Lung microvascular endothelial cell (primary cell): ENCODE data around the gene SEC14L1. TPM values are rescaled to one million over a fixed set of nuclear protein-coding genes. Genes with fewer than 3 reads are reported as not detected.
A peak's percentile ranks its signal among the peaks of the same experiment; 100 is the strongest.

Experiments
- DNase-seq, 2 donors: peaks; one replicate each; pipeline versions ENCODE4 v3.0.0 to v3.0.0-alpha.2; 2010; ENCODE audit warnings: low read depth in 2 of 2
- total RNA-seq: library from RNA; depleted of rRNA; stranded (reverse); fragments of >200 nt; gene quantifications from 2 replicates; pipeline ENCODE4 v1.2.1, GENCODE V29; 2014

The SEC14L1 gene
- total RNA-seq, 1 donor from 2014 or later, result 108 TPM

- no peak for DNase-seq
These were observed 48.4 kb downstream of the SEC14L1 start for GRCh38 chr17:77189148-77189547.

- no peak for DNase-seq
These were observed 49.8 kb downstream of the SEC14L1 start for GRCh38 chr17:77190576-77190975.

DNA sequence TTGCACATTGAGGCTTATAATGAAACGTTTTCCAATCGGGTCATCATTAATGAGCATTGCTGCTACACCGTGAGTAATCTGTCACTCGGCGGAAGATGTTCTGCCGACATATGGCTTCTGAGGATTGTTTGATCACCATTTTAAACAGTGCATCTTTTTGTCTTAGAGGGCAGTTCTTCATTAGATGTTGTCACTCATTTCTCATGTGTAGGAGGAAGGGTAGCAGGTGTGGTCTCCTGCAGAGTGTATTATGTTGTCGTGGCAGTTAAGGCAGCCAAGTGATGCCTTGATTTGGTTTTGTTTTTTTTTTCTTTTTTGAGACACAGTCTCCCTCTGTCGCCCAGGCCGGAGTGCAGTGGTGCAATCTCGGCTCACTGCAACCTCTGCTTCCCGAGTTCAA lies 50.5 kb downstream of the SEC14L1 start:
- no peak for DNase-seq

GRCh38 chr17:77193653-77194052 lies 52.9 kb downstream of the SEC14L1 start:
- DNase-seq, result no peak

- DNase-seq, result no peak
These were observed 53.4 kb downstream of the SEC14L1 start for GRCh38 chr17:77194179-77194578.

DNA sequence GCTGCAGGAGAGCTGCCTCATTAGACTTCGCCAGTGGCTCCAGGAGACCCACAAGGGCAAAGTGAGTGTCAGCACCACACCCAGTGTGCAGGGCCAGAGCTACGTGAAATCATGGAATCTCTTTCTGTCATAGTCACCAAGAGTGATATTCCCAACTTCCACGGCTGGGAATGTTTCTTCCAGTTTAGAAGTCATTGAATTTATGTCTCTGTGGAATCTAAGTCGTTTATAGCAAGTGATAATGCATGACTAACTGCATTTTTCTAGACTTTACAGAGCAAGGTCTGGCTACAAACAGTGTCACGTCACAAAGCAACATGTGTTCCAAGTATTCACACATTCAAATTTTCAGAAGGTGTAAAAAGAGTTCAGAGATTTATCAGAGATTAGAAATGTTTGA lies 55.5 kb downstream of the SEC14L1 start:
- DNase-seq, result no peak

GRCh38 chr17:77197115-77197514 lies 56.3 kb downstream of the SEC14L1 start:
- no peak for DNase-seq

DNA sequence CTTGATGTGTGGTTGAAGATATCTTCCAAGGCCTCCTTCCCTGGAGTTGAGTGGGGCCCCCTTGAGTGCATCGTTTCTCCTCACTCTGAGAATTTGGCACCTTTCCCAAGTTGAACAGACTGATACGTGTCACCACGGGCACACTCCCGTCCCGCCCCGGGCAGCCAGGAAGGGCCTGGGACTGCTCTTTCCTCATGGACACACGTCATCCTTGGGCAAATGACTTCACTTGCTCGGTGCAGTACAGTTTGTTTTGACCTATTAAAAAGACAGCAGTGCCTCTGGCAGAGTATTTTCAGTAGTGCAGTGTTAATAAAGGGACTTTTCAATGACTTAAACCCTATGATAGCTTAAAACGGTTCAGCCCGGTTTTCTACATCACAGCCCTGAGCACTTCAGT lies 59.9 kb downstream of the SEC14L1 start:
- DNase-seq, result peak; percentile 60 to 85

- no peak for DNase-seq
These were observed 62.7 kb downstream of the SEC14L1 start for GRCh38 chr17:77203436-77203835.

- DNase-seq, result no peak
These were observed 63.1 kb downstream of the SEC14L1 start for GRCh38 chr17:77203846-77204245.

- no peak for DNase-seq
These were observed 63.8 kb downstream of the SEC14L1 start for GRCh38 chr17:77204536-77204935.

DNA sequence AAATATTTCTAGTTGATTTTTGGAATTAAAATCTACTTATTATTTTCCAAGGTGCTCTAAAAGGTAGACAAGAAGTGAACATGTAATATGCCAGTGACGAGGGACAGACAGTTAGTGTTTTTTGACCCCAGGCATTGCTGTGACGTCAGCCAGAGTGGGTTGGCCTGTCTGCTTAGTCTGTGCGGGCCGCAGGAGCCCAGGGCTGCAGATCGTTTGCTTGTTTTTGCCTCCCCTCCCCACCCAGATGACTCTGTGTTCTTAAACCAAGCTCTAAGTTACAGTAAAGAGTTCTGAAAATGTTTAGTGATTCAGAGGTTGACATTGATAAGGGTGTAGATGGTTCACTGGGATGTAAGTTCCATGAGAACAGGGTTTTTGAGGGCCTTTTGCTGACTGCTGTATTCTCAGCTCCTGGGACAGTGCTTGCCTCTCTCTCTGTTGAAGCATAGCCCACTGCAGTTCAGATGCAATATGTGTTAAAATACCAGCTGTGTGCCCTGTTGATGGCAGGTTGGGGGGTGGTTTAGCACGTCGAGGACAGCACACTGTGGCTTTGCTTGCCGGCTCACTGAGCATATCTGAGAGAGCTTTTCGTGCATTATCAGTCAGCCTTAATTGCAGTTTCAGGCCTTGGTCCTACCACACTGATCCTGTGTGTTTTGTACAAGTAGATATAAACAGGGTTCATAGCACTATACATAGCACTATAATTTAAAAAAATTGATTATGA lies 64.8 kb downstream of the SEC14L1 start:
- peak in 1 of 2 donors; percentile 42 for DNase-seq

- DNase-seq, result peak; percentile 64 to 91
These were observed 65.6 kb downstream of the SEC14L1 start for GRCh38 chr17:77206158-77206956.

DNA sequence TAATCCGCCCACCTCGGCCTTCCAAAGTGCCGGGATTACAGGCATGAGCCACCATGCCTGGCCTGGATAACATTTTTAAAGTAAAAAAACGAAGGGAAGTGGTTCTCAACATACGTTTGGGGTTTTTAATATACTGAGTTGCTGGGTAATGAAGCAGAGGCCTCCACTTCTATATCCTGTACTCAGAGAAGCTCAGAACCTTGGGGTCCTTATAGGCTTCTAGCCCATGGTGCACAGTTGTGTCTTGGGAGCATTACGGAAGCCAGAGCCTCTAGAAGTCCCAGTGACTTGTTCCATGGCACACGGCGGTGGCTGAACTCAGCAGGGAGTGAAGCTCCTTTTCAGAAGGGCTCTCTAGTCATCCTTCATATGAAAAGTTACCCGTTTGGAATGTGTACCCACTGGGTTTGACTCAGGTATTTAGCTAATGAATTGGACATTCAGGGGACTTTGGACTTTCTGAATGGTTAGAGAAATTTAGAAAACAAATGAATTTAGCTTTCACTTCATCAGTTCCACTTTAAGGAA lies 67.0 kb downstream of the SEC14L1 start:
- DNase-seq, result no peak

DNA sequence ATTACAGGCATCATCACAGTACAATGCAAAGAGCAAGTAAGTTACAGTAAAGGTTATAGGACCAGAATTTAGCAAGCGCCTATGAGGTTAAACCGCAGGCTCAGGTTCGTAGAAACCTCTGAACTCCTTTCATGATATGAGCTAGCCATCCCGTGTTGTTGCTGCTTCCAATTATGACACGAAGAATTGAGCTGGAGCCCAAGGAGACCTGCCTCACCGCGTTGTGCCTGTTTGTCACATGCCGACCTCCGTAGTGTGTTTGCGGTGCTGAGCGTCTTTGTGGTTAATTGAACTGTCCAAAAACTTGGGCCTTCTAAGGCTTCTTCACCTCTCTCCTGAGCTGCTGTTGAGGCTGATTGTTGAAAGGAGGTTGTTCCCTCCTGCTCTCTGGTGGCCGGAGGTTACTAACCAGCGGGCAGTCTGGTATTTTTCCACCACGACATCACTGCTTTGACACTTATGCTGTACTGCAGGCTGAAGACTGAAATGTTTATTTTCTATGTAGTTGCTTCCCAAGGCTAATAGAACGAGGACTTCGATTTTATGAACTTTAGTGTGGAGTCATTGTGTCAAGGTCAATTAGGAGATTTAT lies 67.5 kb downstream of the SEC14L1 start:
- DNase-seq, result peak; percentile 74 to 86

- peak in 1 of 2 donors; percentile 35 for DNase-seq
These were observed 68.1 kb downstream of the SEC14L1 start for GRCh38 chr17:77208856-77209255.

- DNase-seq, result no peak
These were observed 68.6 kb downstream of the SEC14L1 start for GRCh38 chr17:77209330-77209748.

- DNase-seq, result peak in 1 of 2 donors; percentile 49
These were observed 69.6 kb downstream of the SEC14L1 start for GRCh38 chr17:77210331-77210730.

GRCh38 chr17:77210946-77211541 lies 70.3 kb downstream of the SEC14L1 start:
- DNase-seq, result no peak

DNA sequence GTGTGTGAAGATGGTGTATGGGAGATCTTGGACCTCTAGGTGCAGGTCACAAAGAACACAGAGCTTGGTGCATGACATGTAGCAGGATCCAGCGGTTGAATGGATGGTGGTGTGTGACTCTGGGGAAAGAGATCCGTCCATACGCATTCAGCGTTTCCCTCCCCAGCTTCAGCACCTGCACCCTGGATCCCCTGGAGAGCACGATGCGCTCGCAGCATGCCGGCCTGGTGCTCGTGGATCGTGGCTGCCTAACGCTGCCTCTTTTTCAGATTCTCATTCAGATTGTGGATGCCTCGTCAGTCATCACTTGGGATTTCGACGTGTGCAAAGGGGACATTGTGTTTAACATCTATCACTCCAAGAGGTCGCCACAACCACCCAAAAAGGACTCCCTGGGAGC lies 70.9 kb downstream of the SEC14L1 start:
- no peak for DNase-seq

DNA sequence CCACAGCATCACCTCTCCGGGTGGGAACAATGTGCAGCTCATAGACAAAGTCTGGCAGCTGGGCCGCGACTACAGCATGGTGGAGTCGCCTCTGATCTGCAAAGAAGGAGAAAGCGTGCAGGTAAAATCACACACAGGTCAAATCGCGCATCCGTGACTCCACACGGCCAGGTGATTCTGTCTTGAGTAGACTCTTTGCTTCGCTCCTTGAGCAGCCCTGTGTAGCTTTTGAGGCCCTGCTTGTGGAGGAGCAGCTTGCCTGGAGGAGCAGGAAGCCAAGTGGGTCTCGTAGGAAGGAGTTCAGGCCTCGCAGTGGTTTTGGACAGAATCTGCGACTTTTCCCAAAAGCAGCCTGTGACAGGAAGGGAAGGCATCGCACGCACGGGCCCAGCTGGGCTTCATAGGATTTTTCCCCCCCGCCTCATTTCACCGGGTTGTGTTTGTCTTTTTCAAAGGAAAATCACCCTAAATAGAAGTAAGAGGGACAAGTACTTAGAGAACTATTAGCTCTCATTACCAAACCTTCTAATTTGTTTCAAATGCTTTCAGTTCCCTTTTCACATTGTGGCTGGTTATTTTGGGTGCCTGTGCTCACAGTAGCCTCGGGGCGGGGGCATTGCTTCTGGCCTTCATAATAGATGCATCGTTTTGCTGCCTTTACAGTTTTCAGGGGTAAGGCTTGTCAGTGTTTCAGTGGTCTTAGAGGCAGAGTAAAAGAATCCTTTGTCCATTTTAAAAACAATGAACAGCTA lies 71.5 kb downstream of the SEC14L1 start:
- no peak for DNase-seq
